ENCODE measurements around the gene UNK. TPM values are rescaled to one million over a fixed set of nuclear protein-coding genes. Genes with fewer than 3 reads are reported as not detected.

UNK gene
- total RNA-seq, 1 donor from 2014 or later, result 26.0 TPM

GRCh38 chr17:75832652-75833400 is 48.2 kb downstream of the UNK start:
- intact Hi-C loops (cut with micrococcal nuclease), result loop anchor here (1.0 to 2.0 kb wide), 2 partner anchors 10 to 68 kb away; partner anchors contain the start of gene GALK1
- peak overlapping the region; percentile 67 for H3K4me3 Mint-ChIP-seq
- peaks cover 27% of the 10 kb centered on the region for H3K4me1 Mint-ChIP-seq (ENCODE audit: low read depth)
- DNase-seq (ENCODE audit: low spot score), result no peak
- H3K36me3 Mint-ChIP-seq (ENCODE audit: low read depth), result peaks cover 26% of the 10 kb centered on the region
- no peaks in the 10 kb centered on the region for H3K27me3 Mint-ChIP-seq (ENCODE audit: insufficient read depth)
- peak overlapping the region; percentile 73 for H3K27ac Mint-ChIP-seq
- H3K9me3 Mint-ChIP-seq, result no peaks in the 10 kb centered on the region

GRCh38 chr17:75834279-75834920 is 49.8 kb downstream of the UNK start:
- H3K4me1 Mint-ChIP-seq (ENCODE audit: low read depth), result peaks cover 22% of the 10 kb centered on the region
- H3K27ac Mint-ChIP-seq, result peak overlapping the region; percentile 26
- no peak overlapping the region for H3K4me3 Mint-ChIP-seq
- H3K36me3 Mint-ChIP-seq (ENCODE audit: low read depth), result peaks cover 24% of the 10 kb centered on the region
- H3K27me3 Mint-ChIP-seq (ENCODE audit: insufficient read depth), result no peaks in the 10 kb centered on the region
- no peaks in the 10 kb centered on the region for H3K9me3 Mint-ChIP-seq
- no peak for DNase-seq (ENCODE audit: low spot score)
- intact Hi-C loops (cut with micrococcal nuclease), result no loop called here

GRCh38 chr17:75834928-75835653 is 50.5 kb downstream of the UNK start:
- H3K27me3 Mint-ChIP-seq (ENCODE audit: insufficient read depth), result no peaks in the 10 kb centered on the region
- no peaks in the 10 kb centered on the region for H3K9me3 Mint-ChIP-seq
- intact Hi-C loops (cut with micrococcal nuclease), result no loop called here
- H3K4me1 Mint-ChIP-seq (ENCODE audit: low read depth), result peaks cover 22% of the 10 kb centered on the region
- no peak overlapping the region for H3K4me3 Mint-ChIP-seq
- H3K27ac Mint-ChIP-seq, result no peak overlapping the region
- no peak for DNase-seq (ENCODE audit: low spot score)
- H3K36me3 Mint-ChIP-seq (ENCODE audit: low read depth), result peaks cover 21% of the 10 kb centered on the region

- peaks cover 18% of the 10 kb centered on the region for H3K36me3 Mint-ChIP-seq (ENCODE audit: low read depth)
- H3K4me3 Mint-ChIP-seq, result no peak overlapping the region
- no peak for DNase-seq (ENCODE audit: low spot score)
- intact Hi-C loops (cut with micrococcal nuclease), result no loop called here
- H3K4me1 Mint-ChIP-seq (ENCODE audit: low read depth), result peaks cover 22% of the 10 kb centered on the region
- no peak overlapping the region for H3K27ac Mint-ChIP-seq
- no peaks in the 10 kb centered on the region for H3K27me3 Mint-ChIP-seq (ENCODE audit: insufficient read depth)
- no peaks in the 10 kb centered on the region for H3K9me3 Mint-ChIP-seq
These were observed 51.0 kb downstream of the UNK start for GRCh38 chr17:75835654-75835987.

- intact Hi-C loops (cut with micrococcal nuclease), result no loop called here
- H3K4me1 Mint-ChIP-seq (ENCODE audit: low read depth), result peaks cover 22% of the 10 kb centered on the region
- no peaks in the 10 kb centered on the region for H3K9me3 Mint-ChIP-seq
- H3K27ac Mint-ChIP-seq, result no peak overlapping the region
- H3K4me3 Mint-ChIP-seq, result no peak overlapping the region
- DNase-seq (ENCODE audit: low spot score), result no peak
- H3K27me3 Mint-ChIP-seq (ENCODE audit: insufficient read depth), result no peaks in the 10 kb centered on the region
- peaks cover 16% of the 10 kb centered on the region for H3K36me3 Mint-ChIP-seq (ENCODE audit: low read depth)
These were observed 52.0 kb downstream of the UNK start for GRCh38 chr17:75836605-75837004.

- no peaks in the 10 kb centered on the region for H3K9me3 Mint-ChIP-seq
- peak overlapping the region; percentile 18 for H3K27ac Mint-ChIP-seq
- H3K27me3 Mint-ChIP-seq (ENCODE audit: insufficient read depth), result no peaks in the 10 kb centered on the region
- intact Hi-C loops (cut with micrococcal nuclease), result no loop called here
- H3K36me3 Mint-ChIP-seq (ENCODE audit: low read depth), result peaks cover 11% of the 10 kb centered on the region
- peaks cover 13% of the 10 kb centered on the region for H3K4me1 Mint-ChIP-seq (ENCODE audit: low read depth)
- H3K4me3 Mint-ChIP-seq, result no peak overlapping the region
- no peak for DNase-seq (ENCODE audit: low spot score)
These were observed 53.3 kb downstream of the UNK start for GRCh38 chr17:75837899-75838298.

GRCh38 chr17:75838410-75838809 is 53.8 kb downstream of the UNK start:
- H3K27me3 Mint-ChIP-seq (ENCODE audit: insufficient read depth), result no peaks in the 10 kb centered on the region
- H3K27ac Mint-ChIP-seq, result peak overlapping the region; percentile 18
- intact Hi-C loops (cut with micrococcal nuclease), result no loop called here
- H3K4me1 Mint-ChIP-seq (ENCODE audit: low read depth), result peaks cover 8% of the 10 kb centered on the region
- no peaks in the 10 kb centered on the region for H3K9me3 Mint-ChIP-seq
- H3K36me3 Mint-ChIP-seq (ENCODE audit: low read depth), result peaks cover 11% of the 10 kb centered on the region
- no peak overlapping the region for H3K4me3 Mint-ChIP-seq
- DNase-seq (ENCODE audit: low spot score), result no peak

- H3K36me3 Mint-ChIP-seq (ENCODE audit: low read depth), result peaks cover 4% of the 10 kb centered on the region
- no peaks in the 10 kb centered on the region for H3K9me3 Mint-ChIP-seq
- peak overlapping the region; percentile 1 for H3K4me3 Mint-ChIP-seq
- DNase-seq (ENCODE audit: low spot score), result no peak
- H3K27me3 Mint-ChIP-seq (ENCODE audit: insufficient read depth), result no peaks in the 10 kb centered on the region
- intact Hi-C loops (cut with micrococcal nuclease), result no loop called here
- H3K27ac Mint-ChIP-seq, result no peak overlapping the region
- peaks cover 3% of the 10 kb centered on the region for H3K4me1 Mint-ChIP-seq (ENCODE audit: low read depth)
These were observed 55.6 kb downstream of the UNK start for GRCh38 chr17:75839942-75840798.

GRCh38 chr17:75840799-75841164 is 56.2 kb downstream of the UNK start:
- no peak for DNase-seq (ENCODE audit: low spot score)
- no peak overlapping the region for H3K4me3 Mint-ChIP-seq
- no peaks in the 10 kb centered on the region for H3K9me3 Mint-ChIP-seq
- H3K27me3 Mint-ChIP-seq (ENCODE audit: insufficient read depth), result no peaks in the 10 kb centered on the region
- H3K4me1 Mint-ChIP-seq (ENCODE audit: low read depth), result peaks cover 9% of the 10 kb centered on the region
- no peak overlapping the region for H3K27ac Mint-ChIP-seq
- intact Hi-C loops (cut with micrococcal nuclease), result no loop called here
- peaks cover 7% of the 10 kb centered on the region for H3K36me3 Mint-ChIP-seq (ENCODE audit: low read depth)

- no peak for DNase-seq (ENCODE audit: low spot score)
- peaks cover 11% of the 10 kb centered on the region for H3K4me1 Mint-ChIP-seq (ENCODE audit: low read depth)
- H3K9me3 Mint-ChIP-seq, result no peaks in the 10 kb centered on the region
- peaks cover 10% of the 10 kb centered on the region for H3K36me3 Mint-ChIP-seq (ENCODE audit: low read depth)
- peak overlapping the region; percentile 94 for H3K4me3 Mint-ChIP-seq
- H3K27ac Mint-ChIP-seq, result peak overlapping the region; percentile 58
- intact Hi-C loops (cut with micrococcal nuclease), result loop anchor here (2.0 kb wide), 1 partner anchor 16 kb away; no protein-coding TSS in a partner anchor
- no peaks in the 10 kb centered on the region for H3K27me3 Mint-ChIP-seq (ENCODE audit: insufficient read depth)
These were observed 57.8 kb downstream of the UNK start for GRCh38 chr17:75842411-75842810.

- Mint-ChIP-seq H3K27ac (peak overlapping the region; percentile 89), H3K4me1 (ENCODE audit: low read depth) (peaks cover 11% of the 10 kb centered on the region), H3K36me3 (ENCODE audit: low read depth) (peaks cover 16% of the 10 kb centered on the region), H3K9me3 (no peaks in the 10 kb centered on the region), H3K27me3 (ENCODE audit: insufficient read depth) (no peaks in the 10 kb centered on the region), H3K4me3 (peak overlapping the region; percentile 94)
- no peak for DNase-seq (ENCODE audit: low spot score)
- intact Hi-C loops (cut with micrococcal nuclease), result loop anchor here (1.0 to 2.0 kb wide), 2 partner anchors 10 to 16 kb away; no protein-coding TSS in a partner anchor
These were observed 58.5 kb downstream of the UNK start for GRCh38 chr17:75842963-75843576.
